ENCODE results near the gene TPRG1.
A peak's percentile ranks its signal among the peaks of the same experiment; 100 is the strongest.

The TPRG1 gene

DNA sequence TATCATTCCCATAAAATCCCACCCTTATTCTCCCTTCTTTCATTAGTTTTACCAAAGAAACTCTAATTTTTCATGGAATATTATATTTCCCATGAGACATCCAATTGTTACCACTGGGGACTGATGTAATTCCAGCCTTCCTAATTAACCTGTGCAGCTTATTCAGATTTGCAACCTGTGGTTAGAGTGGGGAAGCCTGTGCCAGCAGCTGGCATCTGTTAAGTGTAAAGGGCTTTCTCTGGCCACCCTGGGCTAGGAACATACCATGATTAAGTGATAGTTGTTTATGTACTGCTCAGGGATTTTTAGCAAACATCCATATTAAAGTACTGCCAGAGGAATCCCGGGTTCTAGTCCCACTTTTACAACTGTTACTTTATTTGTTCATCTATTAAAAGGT lies 78.2 kb downstream of the TPRG1 start:
- H3K9me3 Mint-ChIP-seq = peaks cover 6% of the 10 kb centered on the region
- no peaks in the 10 kb centered on the region for H3K4me1 Mint-ChIP-seq

DNA sequence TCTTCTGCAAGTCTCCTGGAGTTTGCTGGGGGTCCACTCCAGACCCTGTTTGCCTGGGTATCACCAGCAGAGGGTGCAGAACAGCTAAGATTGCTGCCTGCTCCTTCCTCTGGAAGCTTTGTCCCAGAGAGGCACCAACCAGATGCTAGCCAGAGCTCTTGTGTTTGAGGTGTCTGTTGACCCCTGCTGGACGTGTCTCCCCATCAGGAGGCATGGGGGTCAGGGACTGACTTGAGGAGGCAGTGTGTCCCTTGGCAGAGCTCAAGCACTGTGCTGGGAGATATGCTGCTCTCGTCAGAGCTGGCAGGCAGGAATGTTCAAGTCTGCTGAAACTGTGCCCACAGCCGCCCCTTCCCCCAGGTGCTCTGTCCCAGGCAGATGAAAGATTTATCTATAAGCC lies 86.5 kb downstream of the TPRG1 start:
- H3K27ac Mint-ChIP-seq (ENCODE audit: low read depth) = no peak overlapping the region
- H3K36me3 Mint-ChIP-seq (ENCODE audit: insufficient read depth) = no peaks in the 10 kb centered on the region
- DNase-seq (ENCODE audit: low spot score in 2 of 2) (no peak), ATAC-seq (replicated peaks; ENCODE audit: extremely low read depth, poor library complexity, severe bottlenecking) (no peak)
- no peaks in the 10 kb centered on the region for H3K27me3 Mint-ChIP-seq
- H3K4me1 Mint-ChIP-seq = no peaks in the 10 kb centered on the region
- H3K4me3 Mint-ChIP-seq = no peak overlapping the region
- peaks cover 3% of the 10 kb centered on the region for H3K9me3 Mint-ChIP-seq

More for the DNA sequence above, 78.2 kb downstream of the TPRG1 start:
- Mint-ChIP-seq H3K36me3 (ENCODE audit: insufficient read depth) (peaks cover 5% of the 10 kb centered on the region), H3K27me3 (no peaks in the 10 kb centered on the region), H3K27ac (ENCODE audit: low read depth) (no peak overlapping the region), H3K4me3 (no peak overlapping the region)
- ATAC-seq (replicated peaks; ENCODE audit: extremely low read depth, poor library complexity, severe bottlenecking) (no peak), DNase-seq (ENCODE audit: low spot score in 2 of 2) (no peak)

DNA sequence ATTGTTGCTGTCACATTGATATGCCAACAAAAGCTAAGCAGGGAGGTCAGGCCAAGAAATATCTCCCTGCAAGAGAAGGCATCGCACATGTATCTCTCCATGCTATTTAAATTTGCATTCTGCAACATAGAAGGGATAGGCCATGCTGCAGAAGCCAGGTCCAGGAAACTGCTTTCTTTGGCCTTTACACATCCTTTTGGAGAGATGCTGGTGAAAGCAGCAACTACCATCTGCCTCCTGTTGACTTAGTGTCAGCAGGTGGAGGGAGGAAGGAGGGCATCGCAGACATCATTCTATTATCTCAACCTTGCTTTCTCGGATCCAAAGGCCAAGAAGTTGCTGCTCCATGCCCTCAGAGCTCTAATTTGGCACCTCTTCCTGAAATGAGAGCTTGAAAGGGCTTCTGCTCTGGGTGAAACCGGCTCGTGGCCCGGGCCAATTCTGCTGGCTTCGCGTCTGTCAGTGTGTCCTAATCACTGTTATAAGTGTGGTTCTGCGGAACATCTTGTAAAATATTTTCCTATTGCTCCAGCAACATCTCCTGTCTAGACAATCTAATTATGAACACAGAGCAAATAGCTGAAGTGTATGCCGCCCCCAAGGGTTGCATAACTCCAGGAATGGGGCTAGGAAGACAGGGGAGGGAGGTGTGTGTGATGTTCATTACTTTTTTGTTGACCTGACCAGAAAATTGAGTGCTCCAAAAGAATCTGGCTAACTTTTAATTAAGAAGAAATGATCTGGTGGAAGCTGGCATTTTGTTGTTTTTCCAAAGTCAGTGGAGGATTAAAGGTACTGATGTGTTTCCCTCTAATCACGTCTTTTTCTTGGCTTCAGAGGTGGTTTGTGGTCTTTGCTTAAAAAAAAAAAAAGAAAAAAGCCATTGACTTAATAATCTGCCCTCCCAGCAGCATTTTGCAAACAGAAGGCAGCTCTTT lies 89.1 kb downstream of the TPRG1 start:
- ATAC-seq (replicated peaks; ENCODE audit: extremely low read depth, poor library complexity, severe bottlenecking) (no peak), DNase-seq (ENCODE audit: low spot score in 2 of 2) (no peak)
- Mint-ChIP-seq H3K4me3 (no peak overlapping the region), H3K9me3 (no peaks in the 10 kb centered on the region), H3K4me1 (no peaks in the 10 kb centered on the region), H3K27me3 (no peaks in the 10 kb centered on the region), H3K36me3 (ENCODE audit: insufficient read depth) (no peaks in the 10 kb centered on the region), H3K27ac (ENCODE audit: low read depth) (no peak overlapping the region)

DNA sequence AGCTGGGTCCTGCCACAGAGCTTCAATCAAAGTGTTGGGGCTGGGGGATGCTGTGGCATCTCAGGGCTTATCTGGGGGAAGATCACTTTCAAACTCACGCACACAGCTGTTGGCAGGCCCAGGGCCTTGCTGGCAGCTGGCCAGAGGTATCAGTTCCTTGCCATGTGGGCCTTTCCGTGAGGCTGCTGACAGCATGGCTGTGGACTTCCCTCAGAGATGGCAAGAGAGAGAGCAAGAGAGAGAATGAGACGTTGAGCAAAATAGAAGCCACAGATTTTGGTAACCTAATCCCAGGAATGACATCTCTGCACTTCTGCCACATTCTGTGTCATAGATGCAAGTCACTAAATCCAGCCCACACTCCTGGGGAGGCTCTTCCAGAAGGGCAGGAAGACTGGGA lies 91.0 kb downstream of the TPRG1 start:
- Mint-ChIP-seq H3K27me3 (no peaks in the 10 kb centered on the region), H3K4me1 (no peaks in the 10 kb centered on the region), H3K4me3 (no peak overlapping the region), H3K27ac (ENCODE audit: low read depth) (no peak overlapping the region), H3K9me3 (no peaks in the 10 kb centered on the region), H3K36me3 (ENCODE audit: insufficient read depth) (no peaks in the 10 kb centered on the region)
- ATAC-seq (replicated peaks; ENCODE audit: extremely low read depth, poor library complexity, severe bottlenecking) (no peak), DNase-seq (ENCODE audit: low spot score in 2 of 2) (no peak)

DNA sequence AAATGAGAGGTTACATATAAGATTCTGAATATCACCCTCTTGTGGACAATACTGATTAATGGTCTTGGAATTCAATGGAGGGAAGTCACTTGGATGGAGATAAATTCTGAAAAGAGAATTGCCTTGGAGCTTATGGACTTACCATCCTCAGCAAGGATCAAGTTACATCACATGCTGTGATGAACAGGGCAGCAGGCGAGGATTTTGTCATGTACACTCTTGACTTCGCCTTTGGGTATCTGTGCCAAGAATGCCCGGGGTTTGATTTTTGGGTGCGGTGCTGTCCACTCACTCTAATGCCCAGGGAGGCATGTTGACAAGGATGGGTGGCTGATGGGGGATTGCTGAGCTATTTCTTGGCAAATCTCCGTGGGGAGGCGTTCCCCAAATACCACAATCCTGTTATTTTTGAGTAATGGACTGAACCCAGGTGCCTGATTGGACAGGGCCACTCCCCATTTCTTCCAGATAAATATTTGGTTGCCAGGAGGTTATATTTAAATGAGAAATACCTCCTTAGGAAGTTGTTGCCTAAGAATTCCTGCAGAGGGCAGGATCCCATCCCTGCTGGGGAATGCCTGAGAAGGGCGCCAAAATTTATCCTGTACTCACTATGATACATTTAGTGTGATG lies 96.3 kb downstream of the TPRG1 start:
- H3K9me3 Mint-ChIP-seq = no peaks in the 10 kb centered on the region
- DNase-seq (ENCODE audit: low spot score in 2 of 2) = no peak
- H3K27me3 Mint-ChIP-seq = no peaks in the 10 kb centered on the region
- H3K36me3 Mint-ChIP-seq (ENCODE audit: insufficient read depth) = no peaks in the 10 kb centered on the region
- no peak for ATAC-seq (replicated peaks; ENCODE audit: extremely low read depth, poor library complexity, severe bottlenecking)
- H3K4me3 Mint-ChIP-seq = no peak overlapping the region
- peaks cover 6% of the 10 kb centered on the region for H3K4me1 Mint-ChIP-seq
- H3K27ac Mint-ChIP-seq (ENCODE audit: low read depth) = no peak overlapping the region

DNA sequence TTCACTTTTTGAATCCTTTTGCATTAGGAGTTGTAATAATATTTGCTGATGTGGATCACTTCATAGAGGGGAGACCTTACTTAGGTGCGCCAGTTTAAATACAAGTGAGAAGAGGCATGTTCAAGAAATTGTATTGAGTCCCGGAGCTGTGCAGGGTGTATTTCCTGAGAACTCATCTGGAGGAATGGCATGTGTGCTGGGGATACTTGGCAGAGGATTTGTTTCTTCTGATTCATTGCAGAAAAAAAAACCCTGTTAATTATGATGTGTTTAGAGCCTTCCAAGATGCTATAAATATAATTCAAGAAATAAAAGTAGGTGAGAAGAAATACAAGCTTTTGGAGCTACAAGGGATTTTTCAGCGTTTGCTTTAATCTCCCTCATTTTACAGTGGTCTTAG lies 97.6 kb downstream of the TPRG1 start:
- ATAC-seq (replicated peaks; ENCODE audit: extremely low read depth, poor library complexity, severe bottlenecking) (no peak), DNase-seq (ENCODE audit: low spot score in 2 of 2) (no peak)
- H3K36me3 Mint-ChIP-seq (ENCODE audit: insufficient read depth) = no peaks in the 10 kb centered on the region
- H3K27me3 Mint-ChIP-seq = no peaks in the 10 kb centered on the region
- H3K27ac Mint-ChIP-seq (ENCODE audit: low read depth) = no peak overlapping the region
- no peak overlapping the region for H3K4me3 Mint-ChIP-seq
- H3K9me3 Mint-ChIP-seq = no peaks in the 10 kb centered on the region
- peaks cover 6% of the 10 kb centered on the region for H3K4me1 Mint-ChIP-seq

DNA sequence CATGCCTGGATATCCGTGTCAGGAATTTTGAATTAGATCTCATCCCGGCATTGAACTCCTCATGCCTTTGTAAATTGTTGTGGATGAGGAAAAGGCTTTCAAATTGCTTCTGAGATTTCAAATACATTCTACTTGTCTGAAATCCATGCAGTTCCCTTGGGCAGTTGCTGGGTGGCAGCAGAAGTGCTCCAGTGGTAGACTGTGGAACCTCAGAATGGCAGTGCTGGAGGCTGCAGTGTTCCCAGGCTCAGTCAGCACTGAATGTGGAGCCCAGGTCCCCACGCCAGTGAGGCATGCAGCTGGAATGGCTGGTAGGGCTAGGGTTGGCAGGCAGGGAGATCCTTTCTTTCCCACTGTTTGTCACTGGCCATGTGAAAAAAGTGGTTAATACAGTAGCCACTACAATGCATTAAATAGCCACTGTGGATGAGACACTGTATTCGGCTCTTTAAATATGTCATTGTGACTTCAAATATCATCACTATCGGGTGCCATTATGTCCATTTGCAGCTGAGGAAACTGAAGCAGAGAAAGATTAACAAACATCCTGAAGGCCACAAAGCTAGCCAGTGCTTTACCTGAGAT lies 98.6 kb downstream of the TPRG1 start:
- Mint-ChIP-seq H3K27ac (ENCODE audit: low read depth) (no peak overlapping the region), H3K9me3 (no peaks in the 10 kb centered on the region), H3K4me3 (no peak overlapping the region), H3K4me1 (peaks cover 6% of the 10 kb centered on the region), H3K27me3 (no peaks in the 10 kb centered on the region), H3K36me3 (ENCODE audit: insufficient read depth) (no peaks in the 10 kb centered on the region)
- no peak for DNase-seq (ENCODE audit: low spot score in 2 of 2)
- no peak for ATAC-seq (replicated peaks; ENCODE audit: extremely low read depth, poor library complexity, severe bottlenecking)

DNA sequence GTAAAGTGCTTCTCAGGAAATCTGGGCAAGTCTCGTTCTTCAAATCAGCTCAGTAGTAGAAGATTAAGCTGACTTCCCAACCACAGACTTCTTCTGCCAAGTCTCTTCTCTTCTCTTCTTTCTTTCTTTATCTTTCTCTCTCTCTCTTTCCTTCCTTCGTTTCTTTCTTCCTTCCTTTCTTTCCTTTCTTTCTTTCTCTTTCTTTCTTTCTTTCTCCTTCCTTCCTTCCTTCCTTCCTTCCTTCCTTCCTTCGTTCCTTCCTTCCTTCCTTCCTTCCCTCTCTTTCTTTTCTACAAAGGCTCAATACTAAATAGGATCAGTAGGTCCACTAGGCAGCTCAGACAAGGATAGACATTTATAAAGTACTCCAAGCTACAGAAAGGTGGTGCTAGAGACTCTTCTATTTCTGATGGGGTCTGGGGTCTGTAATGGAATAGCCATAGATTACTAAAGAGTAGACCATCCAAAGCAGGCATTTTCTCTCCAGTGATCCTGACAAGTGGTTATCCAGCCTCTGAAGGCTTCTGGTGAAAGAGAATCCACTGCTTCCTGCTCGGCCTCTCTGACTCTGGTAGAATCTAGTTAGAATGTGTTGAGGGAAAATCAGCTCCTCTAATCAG lies 100.8 kb downstream of the TPRG1 start:
- DNase-seq (ENCODE audit: low spot score in 2 of 2) (no peak), ATAC-seq (replicated peaks; ENCODE audit: extremely low read depth, poor library complexity, severe bottlenecking) (no peak)
- peak overlapping the region; percentile 8 for H3K27ac Mint-ChIP-seq (ENCODE audit: low read depth)

DNA sequence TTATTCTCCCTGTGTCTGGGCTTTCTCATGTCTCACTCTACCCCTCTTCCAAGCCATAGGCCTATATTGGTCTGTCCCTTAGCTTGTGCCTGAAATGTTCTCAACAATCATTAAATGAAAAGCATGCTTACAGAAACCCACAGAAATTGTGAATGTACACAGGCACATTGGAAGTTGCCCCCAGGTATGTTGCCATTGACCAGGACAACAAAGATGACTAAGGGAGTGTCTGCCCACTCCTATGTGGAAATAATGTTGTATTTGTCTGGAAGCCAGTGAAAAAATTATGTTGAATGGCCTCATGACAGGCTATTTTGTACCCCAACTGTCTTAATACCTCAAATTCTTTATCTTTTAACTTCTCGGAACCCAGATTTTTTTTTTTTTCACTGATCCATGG lies 102.0 kb downstream of the TPRG1 start:
- Mint-ChIP-seq H3K27ac (ENCODE audit: low read depth) (no peak overlapping the region), H3K4me1 (peaks cover 16% of the 10 kb centered on the region), H3K9me3 (no peaks in the 10 kb centered on the region), H3K4me3 (no peak overlapping the region), H3K36me3 (ENCODE audit: insufficient read depth) (no peaks in the 10 kb centered on the region), H3K27me3 (no peaks in the 10 kb centered on the region)
- ATAC-seq (replicated peaks; ENCODE audit: extremely low read depth, poor library complexity, severe bottlenecking) = no peak
- no peak for DNase-seq (ENCODE audit: low spot score in 2 of 2)

More for the DNA sequence above, 100.8 kb downstream of the TPRG1 start:
- Mint-ChIP-seq H3K4me1 (peaks cover 14% of the 10 kb centered on the region), H3K9me3 (no peaks in the 10 kb centered on the region), H3K27me3 (no peaks in the 10 kb centered on the region), H3K36me3 (ENCODE audit: insufficient read depth) (no peaks in the 10 kb centered on the region), H3K4me3 (no peak overlapping the region)

DNA sequence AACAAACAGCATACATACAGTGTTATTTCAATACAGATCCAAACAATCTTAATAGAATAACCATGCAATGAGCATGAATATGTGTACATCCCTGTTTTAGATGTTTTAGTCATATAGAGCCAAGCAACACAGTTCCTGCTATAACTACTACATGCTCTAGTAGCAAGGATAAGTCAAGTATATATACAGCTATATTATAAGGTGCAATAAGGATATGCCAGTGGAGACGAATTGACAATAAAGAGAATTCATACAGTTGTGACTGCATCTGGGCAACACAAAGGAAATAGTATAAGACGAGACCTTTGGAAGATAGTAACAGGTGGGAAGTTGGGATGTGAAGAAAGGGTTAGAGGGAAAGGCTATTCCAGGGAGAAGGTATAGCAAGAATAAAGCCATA lies 103.4 kb downstream of the TPRG1 start:
- Mint-ChIP-seq H3K4me1 (peaks cover 19% of the 10 kb centered on the region), H3K27ac (ENCODE audit: low read depth) (no peak overlapping the region), H3K4me3 (no peak overlapping the region), H3K27me3 (no peaks in the 10 kb centered on the region), H3K9me3 (no peaks in the 10 kb centered on the region), H3K36me3 (ENCODE audit: insufficient read depth) (no peaks in the 10 kb centered on the region)
- ATAC-seq (replicated peaks; ENCODE audit: extremely low read depth, poor library complexity, severe bottlenecking) (no peak), DNase-seq (ENCODE audit: low spot score in 2 of 2) (no peak)

DNA sequence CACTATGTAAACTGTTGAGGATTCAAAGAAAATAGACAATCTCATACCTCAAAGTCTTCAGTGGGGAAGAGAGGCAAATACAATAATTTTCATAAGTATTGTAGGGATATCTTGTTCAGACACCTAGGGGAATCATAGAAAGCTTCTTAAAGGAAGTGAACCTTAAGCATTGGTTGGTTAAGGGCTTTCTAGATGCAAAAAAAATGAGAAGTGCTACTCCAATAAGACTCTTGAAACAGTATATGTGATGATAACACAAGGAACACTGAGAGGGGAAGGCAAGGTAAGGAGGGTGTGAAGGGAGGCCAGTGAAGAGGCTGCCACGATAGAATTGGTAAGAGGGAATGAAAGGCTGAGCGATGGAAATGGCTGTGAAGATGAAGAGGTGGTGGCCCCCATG lies 104.1 kb downstream of the TPRG1 start:
- H3K27me3 Mint-ChIP-seq = no peaks in the 10 kb centered on the region
- no peak overlapping the region for H3K4me3 Mint-ChIP-seq
- peaks cover 19% of the 10 kb centered on the region for H3K4me1 Mint-ChIP-seq
- H3K36me3 Mint-ChIP-seq (ENCODE audit: insufficient read depth) = no peaks in the 10 kb centered on the region
- no peaks in the 10 kb centered on the region for H3K9me3 Mint-ChIP-seq
- ATAC-seq (replicated peaks; ENCODE audit: extremely low read depth, poor library complexity, severe bottlenecking) = no peak
- H3K27ac Mint-ChIP-seq (ENCODE audit: low read depth) = no peak overlapping the region
- DNase-seq (ENCODE audit: low spot score in 2 of 2) = no peak

DNA sequence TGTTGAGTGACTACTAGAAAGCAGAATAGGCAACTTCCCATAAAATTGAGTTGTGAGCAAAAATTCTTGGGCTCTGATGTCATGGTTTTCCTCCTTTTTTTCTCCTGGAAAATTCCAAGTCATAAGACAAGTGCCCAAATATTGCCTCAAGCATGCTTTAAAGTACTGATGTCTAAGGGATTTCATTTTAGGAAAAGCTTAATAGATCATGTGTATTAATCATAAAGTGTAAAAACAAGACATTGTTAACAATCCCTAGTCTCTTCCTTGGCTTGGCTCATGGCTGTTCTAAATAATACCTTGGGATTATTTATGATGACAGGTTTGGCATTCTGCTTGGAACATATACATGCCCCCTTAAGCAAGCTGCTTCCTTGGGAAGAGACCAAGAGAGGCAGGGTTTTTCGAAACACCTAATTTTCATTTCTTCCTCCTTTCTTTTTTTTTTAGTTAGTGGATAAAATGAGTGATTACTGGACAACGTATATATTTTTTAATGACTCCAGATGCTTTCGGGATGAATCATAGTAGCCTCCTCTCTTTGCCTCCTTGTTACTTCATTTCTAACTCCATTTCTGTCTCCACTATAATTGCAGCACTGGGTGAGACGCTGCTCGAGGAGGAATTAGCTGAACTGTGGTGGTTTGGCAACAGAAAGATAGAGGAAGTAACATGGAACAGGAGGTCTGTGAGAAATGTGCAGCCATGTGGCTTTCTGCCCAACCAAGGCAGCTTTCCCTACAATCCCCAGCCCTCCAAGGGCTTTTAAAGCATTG lies 104.9 kb downstream of the TPRG1 start:
- ATAC-seq (replicated peaks; ENCODE audit: extremely low read depth, poor library complexity, severe bottlenecking) (no peak), DNase-seq (ENCODE audit: low spot score in 2 of 2) (no peak)
- Mint-ChIP-seq H3K9me3 (no peaks in the 10 kb centered on the region), H3K27ac (ENCODE audit: low read depth) (no peak overlapping the region), H3K4me3 (no peak overlapping the region), H3K36me3 (ENCODE audit: insufficient read depth) (no peaks in the 10 kb centered on the region), H3K4me1 (peaks cover 19% of the 10 kb centered on the region), H3K27me3 (no peaks in the 10 kb centered on the region)

Data from central memory CD8-positive, alpha-beta T cell (primary cell).